SH-SY5Y (cell line): ENCODE data around the gene SPPL3.

Experiments
- GATA2 ChIP-seq: IDR thresholded peaks from 2 replicates; pipeline ENCODE4 v1.6.1; 2011; ENCODE audit warnings: mild to moderate bottlenecking, low read depth, low read length
- GATA3 ChIP-seq: IDR thresholded peaks from 2 replicates; pipeline ENCODE4 v1.6.1; 2011; ENCODE audit warnings: low read depth, mild to moderate bottlenecking, low read length, moderate library complexity

DNA sequence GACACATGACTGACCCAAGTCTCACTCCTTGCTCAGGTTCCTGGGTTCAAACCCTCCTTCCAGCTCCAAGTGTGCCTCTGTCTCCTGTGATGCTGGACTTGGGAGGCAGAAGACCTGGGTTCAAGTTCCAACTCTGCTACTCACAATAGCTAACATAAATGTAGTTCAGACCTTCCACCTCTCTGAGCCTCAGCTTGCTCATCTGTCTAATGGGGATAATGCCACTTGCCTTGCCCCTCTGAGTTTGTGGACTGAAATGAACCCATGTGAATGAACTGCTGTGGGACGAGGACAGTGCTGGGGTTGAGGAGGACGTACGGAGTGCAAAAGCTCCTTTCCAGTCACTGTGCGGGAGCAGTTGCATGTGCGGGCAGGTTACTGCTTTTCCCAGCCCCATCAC lies 137.6 kb downstream of the SPPL3 start:
- TF ChIP-seq GATA3 (no peak), GATA2 (no peak)
